AG09319 (cell line): ENCODE results near the gene WRAP53.

Experiments
- DNase-seq: peaks from one replicate; pipeline ENCODE4 v3.0.0-alpha.2; 2010; ENCODE audit warnings: low read depth; ENCODE audit errors: extremely low read depth
- CTCF ChIP-seq: IDR thresholded peaks from 2 replicates; pipeline ENCODE4 v1.5.1; 2011; ENCODE audit warnings: low read depth, mild to moderate bottlenecking, inconsistent platforms, low read length, moderate library complexity

The WRAP53 gene

GRCh38 chr17:7750321-7750821 is 62.1 kb downstream of the WRAP53 start:
- peak; percentile 16 for DNase-seq

More at GRCh38 chr17:7750321-7750821, 62.1 kb downstream of the WRAP53 start:
- TF ChIP-seq CTCF, result no peak
